Pancreas (tissue), 10 donors: ENCODE results near the gene CHI3L2. TPM values are rescaled to one million over a fixed set of nuclear protein-coding genes. Genes with fewer than 3 reads are reported as not detected.

Experiments
- ATAC-seq, 4 donors: fragments of 200-7000 bp; cut with Tn5 transposase; one replicate each; pipeline versions ENCODE4 v1.8.0 to v1.9.1; 2020; ENCODE audit warnings: mild to moderate bottlenecking in 4 of 4, moderate library complexity in 4 of 4
- DNase-seq, 6 donors: peaks; one replicate each; pipeline ENCODE4 v3.0.0-alpha.2; 2020
- FAIRE-seq: peaks from 2 replicates; lab custom pipeline; 2012; peaks lifted over from hg19 to GRCh38; lab: Jason Lieb, UNC
- H3K27ac ChIP-seq, 4 donors: fragments of 200-600 bp; sonication (generic); 1 replicate in 3 of 4; 2 replicates in 1 of 4; pipeline versions ENCODE4 v1.5.0 to v1.8.0; 2020
- H3K27me3 ChIP-seq, 4 donors: fragments of 200-600 bp; one replicate each; pipeline ENCODE4 v1.8.0; 2021
- H3K36me3 ChIP-seq, 3 donors: fragments of 200-600 bp; sonication (generic) in 1 of 3; one replicate each; pipeline versions ENCODE4 v1.5.0 to v1.8.0; 2020 to 2021
- H3K4me1 ChIP-seq, 3 donors: fragments of 200-600 bp; one replicate each; pipeline ENCODE4 v1.8.0; 2021
- H3K4me3 ChIP-seq, 4 donors: fragments of 200-600 bp; sonication (generic) in 2 of 4; one replicate each; pipeline versions ENCODE4 v1.5.0 to v1.8.0; 2020 to 2021
- H3K9me3 ChIP-seq, 4 donors: fragments of 200-600 bp; one replicate each; pipeline ENCODE4 v1.8.0; 2021
- WGBS, 2 donors: extraction: QIAGEN DNeasy Blood & Tissue Kit; methylation state at CpG; one replicate each; pipeline ENCODE4 v1.1.7; 2013; 5-methylcytosine and 5-hydroxymethylcytosine counted together
- intact Hi-C, 3 donors: fragments of 100-400 bp; cut with DNase I; formaldehyde crosslinking; loops; one replicate each; pipeline versions ENCODE4 v1.11.1 to v1.14.2; 2022
- polyA plus RNA-seq, 2 donors: library from polyadenylated mRNA; stranded (reverse); fragments of 200-250 nt; gene quantifications; one replicate each; pipeline ENCODE4 v1.2.3, GENCODE V29; 2013
- total RNA-seq, 6 donors: library from RNA; stranded (reverse); fragmentation: NEBNext Ultra II Directional in 4 of 6; extraction: Animal tissue kit (Norgen Biotek cat#: 25700) in 4 of 6; gene quantifications; one replicate each; pipeline versions ENCODE4 v1.2.1 to v1.2.4, GENCODE V29; 2021 to 2023
- TF ChIP-seq, protein P1 (sequence below), 4 donors: fragments of 200-600 bp; sonication (generic) in 3 of 4; IDR thresholded peaks; one replicate each; pipeline versions ENCODE4 v1.5.0 to v1.8.0; 2021; ENCODE audit warnings: antibody characterized with exemption in 4 of 4
- donor health status: healthy with polysubstance abuse.
- donor health status: DM: no; HTN: no; CAD: no; lungs with moderate emphysema.
- donor health status: DM: no; HTN: no; CAD: no.
- donor health status: control.
- donor health status: control.
- donor health status: Bipolar disorder and iron deficiency.
- donor health status: DM: yes; HTN: yes; CAD: no.
- donor health status: DM: no; HTN: no; CAD: no.
- donor health status: DM: no; HTN: no; CAD: no.
- donor health status: DM: yes; HTN: yes; CAD: no.

CHI3L2 gene
- total and polyA plus RNA-seq, 8 donors = 0.07 to 1.2 (median 0.66) TPM; not detected in 3

DNA sequence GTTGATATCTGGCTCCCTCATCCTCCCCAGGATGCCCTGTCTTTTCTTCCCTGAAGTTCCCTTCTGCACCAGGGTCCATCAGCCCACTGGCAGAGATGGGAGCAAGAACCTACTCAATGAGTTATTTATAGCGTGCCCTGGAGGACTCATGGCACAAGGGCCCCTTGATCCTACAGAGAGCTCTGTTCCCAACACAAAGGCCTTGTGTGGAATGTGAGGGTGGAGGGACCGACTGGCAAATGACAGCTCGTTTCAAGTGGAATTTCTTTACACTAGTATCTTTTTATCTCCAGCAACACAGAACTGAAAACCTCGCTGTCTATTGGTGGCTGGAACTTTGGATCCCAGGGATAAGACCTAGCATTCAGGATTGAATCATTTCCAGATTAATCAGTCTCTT, 22.4 kb downstream of the CHI3L2 start:
- Histone ChIP-seq H3K27ac (no peak overlapping the region), H3K27me3 (no peaks in the 10 kb centered on the region), H3K9me3 (no peaks in the 10 kb centered on the region), H3K4me1 (no peaks in the 10 kb centered on the region), H3K36me3 (no peaks in the 10 kb centered on the region), H3K4me3 (no peak overlapping the region)
- ATAC-seq (no peak), FAIRE-seq (no peak), DNase-seq (no peak)
- intact Hi-C loops = no loop called here
- TF ChIP-seq, protein P1, sequence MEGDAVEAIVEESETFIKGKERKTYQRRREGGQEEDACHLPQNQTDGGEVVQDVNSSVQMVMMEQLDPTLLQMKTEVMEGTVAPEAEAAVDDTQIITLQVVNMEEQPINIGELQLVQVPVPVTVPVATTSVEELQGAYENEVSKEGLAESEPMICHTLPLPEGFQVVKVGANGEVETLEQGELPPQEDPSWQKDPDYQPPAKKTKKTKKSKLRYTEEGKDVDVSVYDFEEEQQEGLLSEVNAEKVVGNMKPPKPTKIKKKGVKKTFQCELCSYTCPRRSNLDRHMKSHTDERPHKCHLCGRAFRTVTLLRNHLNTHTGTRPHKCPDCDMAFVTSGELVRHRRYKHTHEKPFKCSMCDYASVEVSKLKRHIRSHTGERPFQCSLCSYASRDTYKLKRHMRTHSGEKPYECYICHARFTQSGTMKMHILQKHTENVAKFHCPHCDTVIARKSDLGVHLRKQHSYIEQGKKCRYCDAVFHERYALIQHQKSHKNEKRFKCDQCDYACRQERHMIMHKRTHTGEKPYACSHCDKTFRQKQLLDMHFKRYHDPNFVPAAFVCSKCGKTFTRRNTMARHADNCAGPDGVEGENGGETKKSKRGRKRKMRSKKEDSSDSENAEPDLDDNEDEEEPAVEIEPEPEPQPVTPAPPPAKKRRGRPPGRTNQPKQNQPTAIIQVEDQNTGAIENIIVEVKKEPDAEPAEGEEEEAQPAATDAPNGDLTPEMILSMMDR (IDR thresholded peaks at IDR 0.05) = no peak
- WGBS, 2 donors = 66 to 73% methylated on average over 4 of the region's 4 CpGs

DNA sequence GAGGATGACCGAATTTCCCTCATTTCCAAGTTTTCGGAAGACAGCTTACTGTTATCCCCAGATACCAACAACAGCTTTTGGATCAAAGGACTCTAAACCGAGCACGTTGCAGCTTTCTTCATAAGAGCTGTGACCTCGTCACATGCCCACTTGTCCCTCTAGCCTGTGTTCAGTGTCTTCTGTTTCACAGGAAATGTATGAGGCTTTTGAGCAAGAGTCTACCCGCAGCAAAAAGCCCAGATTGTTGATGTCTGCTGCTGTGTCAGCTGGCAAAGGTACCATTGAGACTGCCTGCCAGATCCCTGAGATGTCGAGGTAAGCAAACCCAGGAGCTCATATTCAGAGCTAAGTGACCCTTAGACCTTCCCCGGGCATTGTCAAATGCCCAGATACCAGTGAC, 24.1 kb downstream of the CHI3L2 start:
- Histone ChIP-seq H3K9me3 (no peaks in the 10 kb centered on the region), H3K27ac (no peak overlapping the region), H3K4me1 (no peaks in the 10 kb centered on the region), H3K27me3 (no peaks in the 10 kb centered on the region), H3K4me3 (no peak overlapping the region), H3K36me3 (no peaks in the 10 kb centered on the region)
- intact Hi-C loops = no loop called here
- ATAC-seq (no peak), DNase-seq (no peak), FAIRE-seq (no peak)
- WGBS, 2 donors = 77 to 79% methylated on average over 8 of the region's 8 CpGs
- TF ChIP-seq, protein P1 (IDR thresholded peaks at IDR 0.05) = no peak

DNA sequence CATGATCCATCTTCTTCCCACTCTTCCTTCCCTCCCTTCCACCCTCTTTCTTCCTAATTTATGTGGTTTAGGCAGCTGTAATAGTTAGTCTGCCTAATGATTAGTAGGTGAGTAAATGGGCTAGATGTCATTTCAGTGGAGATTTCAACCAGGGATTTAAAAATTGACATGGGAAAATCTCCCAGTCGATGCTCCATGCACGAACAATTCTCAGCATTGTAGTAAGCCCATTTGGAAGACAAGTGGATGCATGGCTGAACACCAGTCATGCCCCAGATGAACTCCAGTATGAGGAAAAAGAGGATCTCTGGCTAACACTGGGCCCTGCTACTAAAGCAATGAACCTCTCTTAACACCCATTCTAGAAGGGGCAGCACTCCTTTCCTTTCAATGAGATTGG, 25.3 kb downstream of the CHI3L2 start:
- intact Hi-C loops = no loop called here
- Histone ChIP-seq H3K9me3 (no peaks in the 10 kb centered on the region), H3K27ac (no peak overlapping the region), H3K4me1 (no peaks in the 10 kb centered on the region), H3K27me3 (no peaks in the 10 kb centered on the region), H3K36me3 (no peaks in the 10 kb centered on the region), H3K4me3 (no peak overlapping the region)
- ATAC-seq = no peak
- WGBS, 2 donors = 80 to 86% methylated on average over 2 of the region's 2 CpGs
- no peak for FAIRE-seq
- DNase-seq = no peak
- TF ChIP-seq, protein P1 (IDR thresholded peaks at IDR 0.05) = no peak

DNA sequence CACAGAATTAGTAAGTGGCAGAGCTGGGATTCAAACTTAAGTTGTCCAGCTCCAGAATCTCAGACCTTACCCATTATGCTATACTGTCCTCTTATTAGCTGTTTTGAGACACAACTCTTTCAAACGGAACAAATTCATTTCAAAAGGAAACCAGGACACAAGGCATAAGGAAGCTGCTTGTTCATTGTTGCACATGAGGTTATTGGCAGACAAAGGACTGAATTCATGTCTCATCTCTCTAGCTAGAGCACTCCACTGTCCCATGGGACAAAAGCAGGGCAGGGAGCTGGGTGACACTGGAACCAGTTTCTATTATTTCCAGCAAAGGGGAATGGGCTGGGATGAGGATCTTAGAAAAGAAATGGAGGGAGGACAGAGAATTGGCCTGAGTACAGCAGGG, 26.4 kb downstream of the CHI3L2 start:
- Histone ChIP-seq H3K4me3 (no peak overlapping the region), H3K27ac (no peak overlapping the region), H3K27me3 (no peaks in the 10 kb centered on the region), H3K4me1 (no peaks in the 10 kb centered on the region), H3K36me3 (no peaks in the 10 kb centered on the region), H3K9me3 (no peaks in the 10 kb centered on the region)
- intact Hi-C loops = no loop called here
- no peak for DNase-seq
- no peak for FAIRE-seq
- no peak for ATAC-seq
- WGBS, 2 donors = 64% methylated on average over 1 of the region's 1 CpG
- TF ChIP-seq, protein P1 (IDR thresholded peaks at IDR 0.05) = no peak

DNA sequence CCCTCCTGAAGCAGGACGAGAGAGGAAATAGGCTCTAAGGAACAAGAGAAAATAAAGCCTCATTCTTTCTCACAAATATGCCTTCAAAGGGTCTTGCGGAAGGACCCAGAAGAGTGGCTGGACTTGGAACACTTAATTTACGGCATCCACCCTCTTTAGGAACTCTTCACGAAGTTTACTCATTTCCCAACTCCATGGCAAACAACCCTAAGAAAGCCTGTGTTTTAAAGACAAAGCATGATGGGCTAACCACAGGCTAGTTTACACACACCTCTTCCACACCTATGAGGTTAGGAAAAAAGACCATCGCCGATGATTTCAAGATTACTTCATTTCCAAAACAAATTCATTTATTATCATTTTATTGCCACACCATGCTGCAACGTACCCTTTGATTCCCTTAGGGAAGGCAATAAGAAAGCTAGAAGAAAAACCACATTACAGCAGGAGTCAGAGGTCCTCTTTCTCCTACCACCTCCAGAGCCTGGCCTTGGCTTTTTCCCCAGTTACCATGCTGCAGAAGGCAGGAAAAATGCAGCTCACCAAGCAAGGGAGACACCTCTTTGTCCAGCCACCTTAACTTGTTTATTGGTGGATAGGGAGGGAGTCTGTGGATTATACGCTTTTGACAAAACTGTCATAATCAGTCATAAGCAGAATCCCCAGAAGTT, 29.6 kb downstream of the CHI3L2 start:
- Histone ChIP-seq H3K4me1 (no peaks in the 10 kb centered on the region), H3K36me3 (no peaks in the 10 kb centered on the region), H3K27ac (no peak overlapping the region), H3K27me3 (no peaks in the 10 kb centered on the region), H3K4me3 (no peak overlapping the region), H3K9me3 (no peaks in the 10 kb centered on the region)
- DNase-seq (no peak), FAIRE-seq (no peak), ATAC-seq (no peak)
- intact Hi-C loops = no loop called here
- WGBS, 2 donors = 77% methylated on average over 8 of the region's 8 CpGs
- TF ChIP-seq, protein P1 (IDR thresholded peaks at IDR 0.05) = no peak
